ENCODE results near the gene RAPH1.

- TF ChIP-seq POLR2A (IDR thresholded peaks at IDR 0.05; ENCODE audit: low read depth, low read length): no peak
- TF ChIP-seq POLR2AphosphoS5 (IDR thresholded peaks at IDR 0.05; ENCODE audit: low read depth, low read length): no peak
- no peak for TF ChIP-seq TAF1 (IDR thresholded peaks at IDR 0.05; ENCODE audit: borderline replicate concordance, low read depth, low read length)
Measured at GRCh38 chr2:203352604-203353255, 182.4 kb downstream of the RAPH1 start.

Data from GM12892 (cell line).